Ovary (tissue), 9 donors: Measurements from ENCODE around the gene CLDND2. TPM values are rescaled to one million over a fixed set of nuclear protein-coding genes. Genes with fewer than 3 reads are reported as not detected.

ENCODE experiments used
- DNase-seq, 5 donors: peaks; one replicate each; pipeline ENCODE4 v3.0.0-alpha.2; 2019 to 2020
- H3K27ac ChIP-seq, 2 donors: fragments of 200-600 bp; one replicate each; pipeline versions ENCODE4 v1.5.1 to v1.8.0; 2019 to 2022
- H3K27me3 ChIP-seq: fragments of 200-600 bp; one replicate; pipeline ENCODE4 v1.8.0; 2022
- H3K36me3 ChIP-seq: fragments of 200-600 bp; sonication (generic); one replicate; pipeline ENCODE4 v1.5.1; 2019
- H3K4me1 ChIP-seq: one replicate; pipeline ENCODE4 v1.8.1; 2013; ENCODE audit warnings: mild to moderate bottlenecking, moderate library complexity; ENCODE audit not compliant: insufficient read depth
- H3K4me3 ChIP-seq: fragments of 200-600 bp; sonication (generic); one replicate; pipeline ENCODE4 v1.5.1; 2017
- H3K9me3 ChIP-seq, 2 donors: fragments of 200-600 bp in 1 of 2; sonication (generic) in 1 of 2; one replicate each; pipeline versions ENCODE4 v1.5.1 to v1.8.1; 2013 to 2019; ENCODE audit warnings: mild to moderate bottlenecking in 1 of 2, moderate library complexity in 1 of 2
- CTCF ChIP-seq, 3 donors: fragments of 450-650 bp in 2 of 3; fragments of 200-600 bp in 1 of 3; IDR thresholded peaks; one replicate each; pipeline versions ENCODE4 v1.5.1 to v1.8.0; 2016 to 2022; ENCODE audit warnings: antibody characterized with exemption in 3 of 3, mild to moderate bottlenecking in 1 of 3
- EP300 ChIP-seq: sonication (generic); formaldehyde crosslinking; IDR thresholded peaks from one replicate; pipeline ENCODE4 v1.6.1; 2017; ENCODE audit warnings: antibody characterized with exemption
- POLR2A ChIP-seq: fragments of 450-650 bp; IDR thresholded peaks from one replicate; pipeline ENCODE4 v1.6.1; 2017; ENCODE audit warnings: antibody characterized with exemption, mild to moderate bottlenecking, moderate library complexity
- WGBS, 3 donors: extraction: QIAGEN DNeasy Blood & Tissue Kit in 1 of 3; methylation state at CpG; one replicate each; pipeline versions ENCODE4 v1.1.5 to v1.1.7; 2013 to 2017; 5-methylcytosine and 5-hydroxymethylcytosine counted together
- intact Hi-C, 4 donors: fragments of 100-400 bp; cut with DNase I; formaldehyde crosslinking; loops; one replicate each; pipeline versions ENCODE4 v1.11.0 to v1.15.1; 2022 to 2023
- polyA plus RNA-seq, 2 donors: library from polyadenylated mRNA; stranded (reverse); fragments of 200-250 nt in 1 of 2; fragments of 350-450 nt in 1 of 2; fragmentation: Illumina TruSeq in 1 of 2; extraction: RNeasy Lipid Tissue Mini Kit (QIAGEN cat#74804) in 1 of 2; gene quantifications; one replicate each; pipeline ENCODE4 v1.2.3, GENCODE V29; 2013 to 2014
- total RNA-seq, 7 donors: library from RNA; depleted of rRNA in 2 of 7; stranded (reverse); fragments of >200 nt in 2 of 7; fragmentation: NEBNext Ultra II Directional in 3 of 7; extraction: Animal tissue kit (Norgen Biotek cat#: 25700) in 3 of 7; gene quantifications; one replicate each; pipeline versions ENCODE4 v1.1.0 to v1.2.4, GENCODE V29; 2016 to 2023
- donor health status: DM: no; HTN: no; CAD: no; lungs with moderate emphysema.
- donor health status: DM: no; HTN: no; CAD: no.
- donor health status: Bipolar disorder and iron deficiency.
- donor health status: DM: yes; HTN: yes; CAD: no.
- donor health status: DM: no; HTN: no; CAD: no.
- donor health status: DM: yes; HTN: yes; CAD: no.

The CLDND2 gene
- total and polyA plus RNA-seq, 9 donors, result 0.59 to 1.9 (median 1.4) TPM; not detected in 4

GRCh38 chr19:51339687-51340656 is 28.8 kb downstream of the CLDND2 start:
- peaks cover 2% of the 10 kb centered on the region for H3K4me1 ChIP-seq
- peak; percentile 99 for DNase-seq
- peak overlapping the region; percentile 66 to 77 for H3K27ac ChIP-seq
- peak; percentile 86 for TF ChIP-seq POLR2A
- TF ChIP-seq EP300, result no peak
- peak in 2 of 3 donors; percentile 84 to 88 for TF ChIP-seq CTCF (IDR thresholded peaks at IDR 0.05)
- WGBS, 3 donors, result 1 to 2% (median 1%) methylated on average over 68 to 107 of the region's 107 CpGs
- H3K27me3 ChIP-seq, result no peaks in the 10 kb centered on the region
- peak overlapping the region; percentile 80 for H3K4me3 ChIP-seq
- no peaks in the 10 kb centered on the region for H3K36me3 ChIP-seq
- H3K9me3 ChIP-seq, result no peaks in the 10 kb centered on the region
- intact Hi-C loops, result loop anchor here in 3 of 4 donors (1.0 to 10.0 kb wide), 7 partner anchors 26 to 317 kb away; partner anchors contain the start of genes ETFB (in 2 of the 3) and C19orf84 (in 1 of the 3)

- no peaks in the 10 kb centered on the region for H3K36me3 ChIP-seq
- H3K27ac ChIP-seq, result peak overlapping the region in 1 of 2 donors; percentile 51
- no peaks in the 10 kb centered on the region for H3K9me3 ChIP-seq
- no peaks in the 10 kb centered on the region for H3K27me3 ChIP-seq
- intact Hi-C loops, result loop anchor here in 3 of 4 donors (5.0 to 10.0 kb wide), 4 partner anchors 96 to 318 kb away; no protein-coding TSS in a partner anchor
- peak overlapping the region; percentile 80 for H3K4me3 ChIP-seq
- peaks cover 2% of the 10 kb centered on the region for H3K4me1 ChIP-seq
- 1 to 2% (median 1%) methylated on average over 10 of the region's 10 CpGs for WGBS, 3 donors
- TF ChIP-seq CTCF (IDR thresholded peaks at IDR 0.05) (no peak), EP300 (no peak), POLR2A (no peak)
- no peak for DNase-seq
These were observed 29.5 kb downstream of the CLDND2 start for GRCh38 chr19:51339313-51339686.

GRCh38 chr19:51338563-51339312 is 30.1 kb downstream of the CLDND2 start:
- DNase-seq, result peak; percentile 83 to 92 (median 89)
- 2 to 4% (median 3%) methylated on average over 35 to 43 of the region's 43 CpGs for WGBS, 3 donors
- intact Hi-C loops, result loop anchor here in 3 of 4 donors (5.0 to 10.0 kb wide), 4 partner anchors 96 to 319 kb away; no protein-coding TSS in a partner anchor
- H3K9me3 ChIP-seq, result no peaks in the 10 kb centered on the region
- H3K36me3 ChIP-seq, result no peaks in the 10 kb centered on the region
- no peaks in the 10 kb centered on the region for H3K27me3 ChIP-seq
- H3K4me3 ChIP-seq, result peak overlapping the region; percentile 80
- H3K27ac ChIP-seq, result peak overlapping the region in 1 of 2 donors; percentile 61
- TF ChIP-seq EP300 (no peak), CTCF (IDR thresholded peaks at IDR 0.05) (peak; percentile 84 to 94 (median 90))
- peaks cover 2% of the 10 kb centered on the region for H3K4me1 ChIP-seq
